Activated T-cell treated with anti-CD3 and anti-CD28 coated beads, Interleukin-2, amount 50 U/mL, for 48 hours (primary cell): ENCODE data around the gene KIAA0930.
A peak's percentile ranks its signal among the peaks of the same experiment; 100 is the strongest.
"Not testable (repeated sequence)": the region's sequence is repeated elsewhere in the genome, so short reads cannot be mapped to it uniquely, and the experiment has no call there.

Source experiments
- DNase-seq, 2 experiments: peaks; one replicate each; pipeline ENCODE4 v3.0.0-alpha.2; 2020

The KIAA0930 gene

GRCh38 chr22:45198463-45198795 lies 42.3 kb downstream of the KIAA0930 start:
- no peak for DNase-seq

DNA sequence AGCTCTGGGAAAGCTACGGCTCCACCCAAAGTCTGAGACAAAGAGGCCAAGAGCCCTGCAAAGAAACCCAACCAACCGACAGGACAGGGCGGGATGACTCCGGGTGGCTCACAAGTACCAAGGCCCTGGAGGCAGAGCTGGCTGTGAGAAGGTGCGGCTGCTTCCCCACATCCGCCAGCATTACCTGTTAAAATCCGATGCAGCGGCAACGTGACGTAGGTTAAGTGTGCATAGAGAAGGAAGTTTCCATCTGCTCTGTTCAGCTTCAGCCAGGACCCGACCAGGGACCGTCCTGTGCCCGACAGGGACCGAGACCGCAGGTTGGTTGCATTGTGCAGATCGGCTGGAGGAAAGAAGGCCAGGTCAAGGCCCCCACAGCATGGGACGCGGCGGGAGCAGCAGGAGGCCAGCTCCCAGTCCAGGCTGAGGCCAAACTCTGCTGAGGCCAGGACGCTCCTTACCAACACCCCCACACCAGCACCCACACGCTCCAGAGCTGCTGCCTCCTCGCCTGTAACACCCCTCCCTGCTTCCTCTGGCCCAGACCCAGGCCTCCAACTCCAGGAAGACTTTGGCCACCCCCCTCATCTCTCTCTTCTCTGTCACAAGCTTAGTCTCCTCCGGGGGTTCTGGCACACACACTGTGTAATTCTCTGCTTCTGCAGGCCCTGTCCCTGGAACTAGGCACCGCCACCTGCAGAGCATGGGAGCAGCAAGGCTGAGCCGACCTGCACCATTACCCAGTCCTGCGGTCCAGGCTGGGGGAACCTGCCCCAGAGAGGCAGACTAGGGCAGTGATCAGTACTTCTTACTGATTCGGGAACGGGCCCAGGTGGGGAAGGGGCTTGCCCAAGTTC lies 42.9 kb downstream of the KIAA0930 start:
- DNase-seq = no peak

- no peak for DNase-seq
These were observed 43.6 kb downstream of the KIAA0930 start for GRCh38 chr22:45196926-45197605.

GRCh38 chr22:45196308-45196707 lies 44.4 kb downstream of the KIAA0930 start:
- DNase-seq = no peak

- no peak for DNase-seq
These were observed 45.1 kb downstream of the KIAA0930 start for GRCh38 chr22:45195616-45196015.

GRCh38 chr22:45194686-45195085 lies 46.0 kb downstream of the KIAA0930 start:
- DNase-seq = no peak

DNA sequence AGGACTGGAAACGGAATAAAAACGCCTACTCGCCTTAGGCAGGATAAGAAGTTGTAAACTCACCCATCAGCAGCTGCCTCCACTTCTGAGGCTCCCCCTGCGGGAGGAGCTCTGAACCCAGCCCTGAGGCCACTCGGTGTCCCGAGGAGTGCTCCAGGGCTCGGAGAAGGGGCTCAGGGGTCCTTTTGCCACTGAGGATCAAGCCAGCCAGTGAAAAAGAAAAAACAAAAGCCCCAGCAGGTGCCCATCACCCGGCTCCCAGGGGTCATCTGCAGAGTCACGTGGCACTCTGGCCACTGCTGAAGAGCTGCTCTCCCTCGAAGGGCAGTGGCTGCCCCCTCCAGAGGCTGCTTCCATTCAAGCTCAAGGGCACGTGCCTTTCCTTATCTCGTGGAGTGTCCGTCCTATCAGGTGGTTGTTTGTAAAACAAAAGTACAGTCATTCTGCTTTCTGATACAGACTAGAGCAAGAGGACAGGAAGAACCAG lies 48.0 kb downstream of the KIAA0930 start:
- no peak for DNase-seq

DNA sequence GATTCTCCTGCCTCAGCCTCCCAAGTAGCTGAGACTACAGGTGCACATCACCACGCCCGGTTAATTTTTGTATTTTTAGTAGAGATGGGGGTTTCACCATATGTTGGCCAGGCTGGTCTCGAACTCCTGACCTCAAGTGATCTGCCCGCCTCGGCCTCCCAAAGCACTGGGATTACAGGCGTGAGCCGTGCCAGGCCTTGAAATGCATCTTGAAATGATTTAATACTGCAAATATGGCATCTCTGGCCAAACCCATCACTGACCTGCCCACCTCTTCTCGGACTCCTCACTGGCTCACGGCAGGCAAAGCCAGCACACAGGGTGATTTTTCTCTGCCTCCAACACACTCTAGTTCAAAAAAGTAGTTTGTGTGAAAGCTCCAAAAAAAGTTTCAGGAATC lies 48.9 kb downstream of the KIAA0930 start:
- DNase-seq = not testable (repeated sequence)

GRCh38 chr22:45190202-45190872 lies 50.4 kb downstream of the KIAA0930 start:
- DNase-seq = no peak

DNA sequence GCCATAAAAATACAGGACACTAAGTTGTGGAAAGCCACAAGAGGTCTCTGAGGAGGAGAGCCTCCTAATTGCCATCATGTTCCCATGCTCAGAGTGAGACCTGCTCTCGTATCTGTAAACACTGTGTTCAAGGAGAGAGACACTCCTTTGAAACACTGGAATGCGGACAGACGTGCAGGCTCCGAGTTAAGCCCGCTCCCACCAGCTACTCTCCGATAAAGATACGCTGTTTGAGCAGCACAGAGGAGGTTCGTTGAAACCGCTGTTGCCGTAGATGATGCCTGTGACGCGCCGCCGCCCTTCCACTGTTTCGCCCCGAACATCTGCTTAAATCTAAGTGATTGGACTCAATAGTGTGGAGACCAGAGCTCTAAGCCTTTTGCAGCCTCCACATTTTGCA lies 51.9 kb downstream of the KIAA0930 start:
- no peak for DNase-seq

GRCh38 chr22:45187891-45188290 lies 52.8 kb downstream of the KIAA0930 start:
- DNase-seq = no peak

- no peak for DNase-seq
These were observed 54.8 kb downstream of the KIAA0930 start for GRCh38 chr22:45185718-45186514.

DNA sequence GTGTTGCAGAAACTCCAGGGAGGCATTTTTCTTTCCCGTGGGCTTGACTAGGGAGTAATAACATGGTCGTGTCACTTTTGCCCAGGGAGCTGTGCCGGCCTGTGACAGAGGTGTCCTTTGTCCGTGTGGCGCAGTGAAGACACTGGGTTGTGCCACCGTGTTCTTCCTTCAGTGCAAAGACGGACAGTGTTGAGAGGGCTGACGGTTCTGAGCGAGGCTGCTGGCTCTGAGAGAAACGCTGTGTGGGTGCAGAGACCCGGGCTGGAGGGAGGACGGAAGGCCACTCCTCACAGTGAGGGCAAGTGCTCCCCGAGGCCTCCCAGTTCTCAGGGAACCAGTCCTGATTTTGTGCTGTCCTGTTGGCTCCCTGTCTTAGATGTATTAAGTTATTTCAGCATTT lies 56.7 kb downstream of the KIAA0930 start:
- no peak for DNase-seq

GRCh38 chr22:45181766-45182165 lies 58.9 kb downstream of the KIAA0930 start:
- DNase-seq = no peak

GRCh38 chr22:45181240-45181639 lies 59.5 kb downstream of the KIAA0930 start:
- no peak for DNase-seq

- DNase-seq = no peak
These were observed 60.5 kb downstream of the KIAA0930 start for GRCh38 chr22:45180146-45180679.

DNA sequence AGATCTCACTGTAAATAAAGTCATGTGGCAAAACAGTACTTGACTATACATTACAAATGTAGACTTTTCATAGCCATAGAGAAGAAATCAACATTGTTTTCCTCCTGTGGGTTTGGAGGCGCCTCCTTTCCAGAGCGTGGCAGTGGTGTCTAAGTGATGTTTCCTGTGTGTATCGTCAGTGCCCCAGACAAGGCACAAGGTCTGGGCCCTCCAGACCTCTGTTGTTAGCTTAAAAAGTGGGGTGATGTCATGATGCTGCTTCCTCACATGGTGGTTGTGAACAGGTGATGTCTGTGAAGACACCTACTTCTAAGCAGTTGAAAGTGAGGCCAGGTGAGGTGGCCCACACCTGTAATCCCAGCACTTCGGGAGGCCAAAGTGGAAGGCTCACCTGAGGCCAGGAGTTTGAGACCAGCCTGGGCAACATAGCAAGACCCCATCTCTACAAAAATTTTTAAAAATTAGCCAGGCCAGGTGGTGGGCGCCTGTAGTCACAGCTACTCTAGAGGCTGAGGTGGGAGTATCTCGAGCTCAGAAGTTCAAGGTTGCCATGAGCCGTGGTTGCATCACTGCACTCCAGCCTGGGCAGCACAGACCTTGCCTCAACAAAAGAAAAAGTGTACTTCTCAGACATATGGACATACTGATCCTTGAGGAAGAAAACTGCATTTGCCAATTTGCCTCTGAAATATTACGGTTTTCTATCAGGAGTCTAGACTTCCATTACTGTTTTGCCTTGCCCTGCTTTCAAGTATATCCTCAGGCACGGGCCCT lies 61.2 kb downstream of the KIAA0930 start:
- no peak for DNase-seq

DNA sequence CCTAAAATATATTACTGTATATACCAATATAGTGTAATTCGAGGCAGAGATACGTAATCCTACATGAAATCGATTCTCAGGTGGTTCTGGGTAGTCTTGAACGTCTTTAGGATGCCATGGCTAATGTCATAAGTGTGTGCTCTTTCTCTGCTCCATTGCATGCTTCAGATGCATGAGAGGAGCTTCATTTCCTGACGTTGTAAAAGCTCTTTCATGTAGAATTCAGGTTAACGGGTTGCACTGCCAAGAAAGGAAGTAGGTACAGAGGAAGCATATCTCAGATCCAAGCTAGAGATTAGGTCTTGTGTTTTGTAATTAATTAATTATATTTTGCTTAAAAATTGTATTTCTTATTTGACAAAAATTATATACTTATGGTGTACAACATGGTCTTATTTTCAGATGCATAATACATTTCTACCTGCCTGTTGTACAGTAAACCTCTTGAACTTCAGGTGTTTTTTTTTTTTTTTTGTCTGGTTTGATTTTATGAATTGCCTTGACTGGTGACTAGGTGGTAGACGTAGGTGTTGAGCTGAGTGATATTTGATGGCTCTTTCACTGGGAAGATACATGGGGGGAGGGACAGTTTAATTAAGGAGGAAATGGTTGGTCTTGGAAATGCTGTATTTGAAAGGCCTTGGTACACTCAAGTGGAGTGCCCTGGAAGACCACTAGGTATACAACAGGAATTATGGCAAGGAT lies 67.7 kb downstream of the KIAA0930 start:
- DNase-seq = no peak

DNA sequence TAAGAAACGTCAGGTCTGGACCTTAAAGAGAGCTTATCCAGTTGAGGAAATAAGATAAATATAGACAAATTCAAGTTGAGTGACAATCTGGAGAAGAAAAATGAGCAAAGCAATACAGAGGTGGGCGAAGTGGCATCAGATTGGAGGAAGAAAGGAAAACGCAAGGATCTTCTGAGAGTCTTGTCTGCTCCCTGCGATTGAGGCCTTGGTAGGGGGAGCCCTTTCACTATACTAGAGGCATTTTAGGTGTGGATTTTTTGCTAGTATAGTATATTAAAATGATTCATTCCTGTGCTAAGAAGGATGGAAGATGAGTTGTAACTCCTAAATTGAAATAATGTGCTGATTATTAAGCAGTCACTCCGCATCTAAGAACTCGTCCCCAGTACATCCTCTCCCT lies 68.9 kb downstream of the KIAA0930 start:
- no peak for DNase-seq

DNA sequence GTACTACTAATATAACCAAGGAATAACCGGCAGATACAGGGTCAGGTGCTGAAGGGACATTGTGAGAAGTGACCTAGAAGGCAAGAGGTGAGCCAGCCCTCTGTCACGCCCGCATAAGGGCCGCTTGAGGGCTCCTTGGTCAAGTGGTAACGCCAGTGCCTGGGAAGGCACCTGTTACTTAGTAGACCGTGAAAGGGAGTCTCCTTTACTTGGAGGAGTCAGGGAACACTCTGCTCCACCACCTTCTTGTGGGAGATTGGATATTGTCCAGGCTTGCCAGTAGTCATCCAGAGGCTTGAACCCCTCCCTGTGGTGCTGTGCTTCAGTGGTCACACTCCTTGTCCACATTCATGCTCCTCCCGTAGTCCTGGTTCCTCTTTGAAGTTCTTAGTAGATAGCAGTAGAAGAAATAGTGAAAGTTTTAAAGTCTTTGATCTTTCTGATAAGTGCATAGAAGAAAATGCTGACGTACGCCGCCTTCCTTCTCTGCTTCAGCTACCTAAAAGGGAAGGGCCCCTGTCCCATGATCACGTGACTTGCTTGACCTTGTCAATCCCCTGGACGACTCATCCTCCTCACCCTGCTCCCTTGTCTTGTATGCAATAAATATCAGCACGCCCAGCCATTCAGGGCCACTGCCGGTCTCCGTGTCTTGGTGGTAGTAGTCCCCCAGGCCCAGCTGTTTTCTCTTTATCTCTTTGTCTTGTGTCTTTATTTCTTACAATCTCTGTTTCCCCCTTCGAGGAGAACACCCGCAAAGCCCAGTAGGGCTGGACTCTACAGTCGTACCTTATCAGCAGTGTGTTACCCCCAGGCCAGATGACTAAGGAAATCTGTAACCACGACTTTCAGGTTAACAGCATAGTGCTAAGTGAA lies 70.9 kb downstream of the KIAA0930 start:
- peak; percentile 55 to 56 for DNase-seq
